ENCODE data around the gene C1orf141. TPM values are rescaled to one million over a fixed set of nuclear protein-coding genes. Genes with fewer than 3 reads are reported as not detected.
A peak's percentile ranks its signal among the peaks of the same experiment; 100 is the strongest.

The C1orf141 gene
- total and polyA plus RNA-seq, 4 donors, result not detected

- no peak overlapping the region for H3K27ac ChIP-seq (ENCODE audit: low read depth in 1 of 2, low read length in 2 of 2)
- H3K4me1 ChIP-seq (ENCODE audit: control insufficient read depth in 4 of 4, insufficient read depth in 4 of 4, low read length in 3 of 4), result peaks cover 0 to 6% (median 5%) of the 10 kb centered on the region in 4 donors
- no peaks in the 10 kb centered on the region for H3K27me3 ChIP-seq (ENCODE audit: control insufficient read depth in 4 of 4, insufficient read depth in 4 of 4, low read length in 3 of 4)
- WGBS, result 70% methylated on average over 3 of the region's 3 CpGs
- H3K9me3 ChIP-seq (ENCODE audit: control insufficient read depth in 4 of 4, low read length in 3 of 4), result no peaks in the 10 kb centered on the region
- H3K4me3 ChIP-seq (ENCODE audit: low read depth in 1 of 3, low read length in 3 of 3), result no peak overlapping the region
- H3K9ac ChIP-seq (ENCODE audit: low read depth in 1 of 2, low read length in 2 of 2), result no peak overlapping the region
- DNase-seq (ENCODE audit: low spot score), result no peak
- no peaks in the 10 kb centered on the region for H3K36me3 ChIP-seq (ENCODE audit: control insufficient read depth in 4 of 4, insufficient read depth in 3 of 4, low read depth in 1 of 4, low read length in 3 of 4)
- TF ChIP-seq CTCF (IDR thresholded peaks at IDR 0.05; ENCODE audit: low read depth, low read length, missing input control), result no peak
- TF ChIP-seq ZBTB33 (IDR thresholded peaks at IDR 0.05), result no peak
- no peak for TF ChIP-seq RXRA (IDR thresholded peaks at IDR 0.05)
- no peak for TF ChIP-seq RAD21 (IDR thresholded peaks at IDR 0.05)
- TF ChIP-seq FOXA2 (IDR thresholded peaks at IDR 0.05), result no peak
- TF ChIP-seq YY1 (IDR thresholded peaks at IDR 0.05), result no peak
- TF ChIP-seq MAX (IDR thresholded peaks at IDR 0.05), result no peak
- TF ChIP-seq REST (IDR thresholded peaks at IDR 0.05), result no peak
- no peak for TF ChIP-seq EGR1 (IDR thresholded peaks at IDR 0.05; ENCODE audit: low read depth in 2 of 2)
- TF ChIP-seq TAF1 (conservative IDR thresholded peaks at IDR 0.05), result peak; percentile 31
- no peak for TF ChIP-seq HNF4G (IDR thresholded peaks at IDR 0.05)
- TF ChIP-seq ATF3 (IDR thresholded peaks at IDR 0.05), result no peak
- no peak for TF ChIP-seq JUND (IDR thresholded peaks at IDR 0.05)
- no peak for TF ChIP-seq NR2F2 (IDR thresholded peaks at IDR 0.05)
- no peak for TF ChIP-seq SP1 (IDR thresholded peaks at IDR 0.05)
- peak; percentile 26 to 49 for TF ChIP-seq HNF4A (conservative IDR thresholded peaks at IDR 0.05)
- no peak for TF ChIP-seq FOXA1 (IDR thresholded peaks at IDR 0.05)
These were observed 4.2 kb upstream of the C1orf141 start for GRCh38 chr1:67138813-67139499.

Data from liver (tissue), 9 donors.